NT2/D1 (cell line): ENCODE results near the gene BICDL1.

ENCODE experiments used
- DNase-seq: peaks from one replicate; pipeline ENCODE4 v3.0.0-alpha.2; 2011; ENCODE audit warnings: low read depth, low spot score
- H3K27me3 ChIP-seq: 2 replicates; pipeline ENCODE4 v1.6.0; 2011; ENCODE audit warnings: mild to moderate bottlenecking; ENCODE audit not compliant: insufficient read length, insufficient read depth
- H3K36me3 ChIP-seq: 2 replicates; pipeline ENCODE4 v1.6.1; 2011; ENCODE audit warnings: mild to moderate bottlenecking, low read length, mixed read lengths; ENCODE audit not compliant: insufficient read depth, insufficient read length
- H3K4me1 ChIP-seq: 2 replicates; pipeline ENCODE4 v1.5.1; 2011; ENCODE audit not compliant: insufficient read depth, insufficient read length
- H3K4me3 ChIP-seq: 2 replicates; pipeline ENCODE4 v1.5.1; 2011; ENCODE audit warnings: low read depth; ENCODE audit not compliant: insufficient read length
- H3K9ac ChIP-seq: 2 replicates; pipeline ENCODE4 v1.6.0; 2011; ENCODE audit warnings: low read depth; ENCODE audit not compliant: insufficient read length
- H3K9me3 ChIP-seq: 2 replicates; pipeline ENCODE4 v1.5.1; 2011; ENCODE audit warnings: mild to moderate bottlenecking, low read length; ENCODE audit not compliant: insufficient read depth
- SUZ12 ChIP-seq: IDR thresholded peaks from 2 replicates; pipeline ENCODE4 v1.6.1; 2011; ENCODE audit not compliant: insufficient read length, insufficient read depth; ENCODE audit errors: extremely low read depth
- YY1 ChIP-seq: IDR thresholded peaks from 2 replicates; pipeline ENCODE4 v1.6.1; 2011; ENCODE audit not compliant: insufficient read length, insufficient read depth
- ZNF274 ChIP-seq: IDR thresholded peaks from 2 replicates; pipeline ENCODE4 v1.6.1; 2011; ENCODE audit warnings: mild to moderate bottlenecking, low read depth, low read length

The BICDL1 gene

DNA sequence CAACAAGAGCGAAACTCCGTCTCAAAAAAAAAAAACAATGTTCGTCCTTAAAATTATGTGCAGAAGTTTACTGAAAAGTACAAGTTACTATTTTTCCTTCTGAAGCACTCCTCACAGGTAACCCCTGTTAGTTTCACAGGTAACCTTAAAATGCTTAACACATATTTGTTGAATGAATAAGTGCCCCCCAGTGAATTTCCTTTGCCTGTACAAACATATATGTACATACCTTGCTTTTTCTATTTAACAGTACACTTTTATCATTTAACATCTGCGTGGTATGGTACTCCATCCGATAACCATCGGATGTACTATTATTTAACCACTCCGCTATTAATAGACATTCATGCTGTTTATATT, 128.9 kb downstream of the BICDL1 start:
- Histone ChIP-seq H3K27me3 (no peaks in the 10 kb centered on the region), H3K9ac (peak overlapping the region; percentile 99), H3K4me3 (peak overlapping the region; percentile 94), H3K36me3 (peaks cover 36% of the 10 kb centered on the region), H3K9me3 (no peaks in the 10 kb centered on the region), H3K4me1 (peaks cover 11% of the 10 kb centered on the region)
- DNase-seq = no peak
- no peak for TF ChIP-seq YY1
- TF ChIP-seq SUZ12 = no peak
- TF ChIP-seq ZNF274 = no peak

- H3K4me1 ChIP-seq = peaks cover 11% of the 10 kb centered on the region
These were observed 129.5 kb downstream of the BICDL1 start for GRCh38 chr12:120118321-120119061.

DNA sequence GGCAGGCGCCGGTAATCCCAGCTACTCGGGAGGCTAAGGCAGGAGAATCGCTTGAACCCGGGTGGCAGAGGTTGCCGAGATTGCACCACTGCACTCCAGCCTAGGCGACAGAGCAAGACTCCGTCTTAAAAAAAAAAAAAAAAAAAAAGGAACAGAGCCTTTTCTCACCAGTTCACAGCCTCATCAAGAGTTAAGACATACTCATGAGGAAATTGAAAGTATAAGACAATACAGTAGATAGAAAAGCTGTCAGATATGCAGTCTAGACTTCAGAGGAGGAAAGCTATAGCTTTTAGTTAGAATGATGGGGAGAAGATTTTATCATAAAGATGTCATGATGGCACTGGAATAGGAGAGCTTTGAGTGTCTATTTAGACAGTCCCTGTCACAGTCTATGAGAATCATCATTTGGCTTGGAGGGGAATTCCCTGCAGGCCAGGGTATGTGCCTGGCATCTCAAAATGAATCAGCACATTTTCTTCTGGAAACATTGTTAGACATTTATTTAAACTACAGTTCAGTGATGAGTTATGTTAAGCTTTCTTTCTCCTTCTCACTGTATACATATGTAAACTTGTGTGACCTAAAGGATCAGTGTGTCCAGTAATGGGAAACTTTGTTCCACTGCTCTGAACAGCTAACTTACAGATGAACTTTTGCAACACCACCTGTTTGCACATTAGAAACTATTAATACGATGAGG, 130.4 kb downstream of the BICDL1 start:
- no peak for TF ChIP-seq YY1
- TF ChIP-seq ZNF274 = no peak
- no peak for TF ChIP-seq SUZ12
- no peak overlapping the region for H3K4me3 ChIP-seq
- DNase-seq = no peak
- H3K36me3 ChIP-seq = peaks cover 22% of the 10 kb centered on the region
- H3K27me3 ChIP-seq = no peaks in the 10 kb centered on the region
- peaks cover 11% of the 10 kb centered on the region for H3K4me1 ChIP-seq
- no peak overlapping the region for H3K9ac ChIP-seq
- no peaks in the 10 kb centered on the region for H3K9me3 ChIP-seq

More at GRCh38 chr12:120118321-120119061, 129.5 kb downstream of the BICDL1 start:
- DNase-seq = peak; percentile 49
- TF ChIP-seq SUZ12 (no peak), ZNF274 (no peak), YY1 (no peak)
- no peaks in the 10 kb centered on the region for H3K9me3 ChIP-seq
- H3K36me3 ChIP-seq = peaks cover 31% of the 10 kb centered on the region
- H3K27me3 ChIP-seq = no peaks in the 10 kb centered on the region
- H3K4me3 ChIP-seq = peak overlapping the region; percentile 94
- peak overlapping the region; percentile 99 for H3K9ac ChIP-seq

DNA sequence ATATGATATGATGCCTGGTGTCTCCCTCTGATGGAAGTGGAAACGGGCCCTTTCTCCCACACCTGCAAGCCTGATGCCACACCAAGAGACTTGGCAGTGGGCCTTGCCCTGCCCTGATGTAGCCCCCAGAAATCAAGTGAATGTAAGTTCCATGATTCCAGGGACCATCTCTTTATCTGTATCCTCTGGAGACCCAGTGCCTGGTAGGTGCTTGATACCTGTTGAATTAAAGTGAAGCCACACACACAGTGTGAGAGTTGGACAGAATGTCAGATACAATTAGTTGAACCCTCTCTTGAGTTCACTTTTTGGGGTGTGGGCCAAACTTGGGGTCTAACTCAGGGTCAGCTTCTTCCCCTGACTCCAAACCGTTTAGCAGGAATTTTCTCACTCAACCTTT, 132.3 kb downstream of the BICDL1 start:
- no peak for DNase-seq
- Histone ChIP-seq H3K36me3 (peaks cover 22% of the 10 kb centered on the region), H3K4me3 (no peak overlapping the region), H3K9me3 (no peaks in the 10 kb centered on the region), H3K27me3 (no peaks in the 10 kb centered on the region), H3K4me1 (peaks cover 6% of the 10 kb centered on the region), H3K9ac (no peak overlapping the region)
- TF ChIP-seq ZNF274 (no peak), SUZ12 (no peak), YY1 (no peak)

GRCh38 chr12:120121766-120122293, 132.8 kb downstream of the BICDL1 start:
- TF ChIP-seq SUZ12 (no peak), ZNF274 (no peak), YY1 (no peak)
- Histone ChIP-seq H3K9me3 (no peaks in the 10 kb centered on the region), H3K27me3 (no peaks in the 10 kb centered on the region), H3K36me3 (peaks cover 27% of the 10 kb centered on the region), H3K4me1 (peaks cover 6% of the 10 kb centered on the region), H3K9ac (no peak overlapping the region), H3K4me3 (no peak overlapping the region)
- no peak for DNase-seq

DNA sequence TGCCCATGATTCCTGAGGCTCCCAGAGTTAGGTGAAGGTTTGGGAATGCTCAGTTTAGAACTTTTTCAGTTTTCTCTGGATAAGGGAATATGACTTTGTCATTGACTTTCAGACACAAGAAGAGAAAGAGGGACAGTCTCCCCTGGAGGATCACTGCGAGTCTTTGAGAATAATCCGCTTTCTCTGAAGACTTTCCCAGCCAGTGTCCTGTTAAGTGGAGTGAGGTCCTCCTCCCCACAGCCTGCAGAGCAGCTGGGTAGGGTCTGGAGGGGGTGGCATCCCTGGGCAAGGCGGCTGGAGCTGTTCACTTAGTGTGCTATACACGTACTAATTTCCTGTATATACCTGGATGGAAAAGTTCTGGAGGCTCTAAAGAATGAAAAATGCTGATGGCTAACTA, 136.0 kb downstream of the BICDL1 start:
- Histone ChIP-seq H3K4me1 (peaks cover 11% of the 10 kb centered on the region), H3K9ac (no peak overlapping the region), H3K9me3 (no peaks in the 10 kb centered on the region), H3K4me3 (no peak overlapping the region), H3K36me3 (peaks cover 52% of the 10 kb centered on the region), H3K27me3 (no peaks in the 10 kb centered on the region)
- no peak for TF ChIP-seq YY1
- no peak for DNase-seq
